GM10266 (cell line): Measurements from ENCODE around the gene LAMC1.

ENCODE experiments used
- DNase-seq: peaks from one replicate; pipeline ENCODE4 v3.0.0; 2012; ENCODE audit errors: extremely low spot score
- TF ChIP-seq, protein P1 (sequence below): IDR thresholded peaks from 2 replicates; pipeline ENCODE4 v1.5.1; 2012; ENCODE audit warnings: mild to moderate bottlenecking, low read depth; ENCODE audit not compliant: control insufficient read depth, insufficient read depth; ENCODE audit errors: missing control alignments

The LAMC1 gene

DNA sequence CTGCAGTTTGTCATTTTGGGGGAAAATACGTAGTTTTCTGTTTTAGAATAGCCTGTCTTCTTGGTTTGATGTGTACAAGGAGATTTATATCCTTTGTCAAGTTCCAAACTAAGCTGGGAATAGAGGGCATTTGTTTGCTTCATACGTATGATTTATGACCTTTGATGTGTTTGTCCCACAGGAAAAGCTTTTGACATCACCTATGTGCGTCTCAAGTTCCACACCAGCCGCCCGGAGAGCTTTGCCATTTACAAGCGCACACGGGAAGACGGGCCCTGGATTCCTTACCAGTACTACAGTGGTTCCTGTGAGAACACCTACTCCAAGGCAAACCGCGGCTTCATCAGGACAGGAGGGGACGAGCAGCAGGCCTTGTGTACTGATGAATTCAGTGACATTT lies 79.9 kb downstream of the LAMC1 start:
- no peak for DNase-seq
- TF ChIP-seq, protein P1, sequence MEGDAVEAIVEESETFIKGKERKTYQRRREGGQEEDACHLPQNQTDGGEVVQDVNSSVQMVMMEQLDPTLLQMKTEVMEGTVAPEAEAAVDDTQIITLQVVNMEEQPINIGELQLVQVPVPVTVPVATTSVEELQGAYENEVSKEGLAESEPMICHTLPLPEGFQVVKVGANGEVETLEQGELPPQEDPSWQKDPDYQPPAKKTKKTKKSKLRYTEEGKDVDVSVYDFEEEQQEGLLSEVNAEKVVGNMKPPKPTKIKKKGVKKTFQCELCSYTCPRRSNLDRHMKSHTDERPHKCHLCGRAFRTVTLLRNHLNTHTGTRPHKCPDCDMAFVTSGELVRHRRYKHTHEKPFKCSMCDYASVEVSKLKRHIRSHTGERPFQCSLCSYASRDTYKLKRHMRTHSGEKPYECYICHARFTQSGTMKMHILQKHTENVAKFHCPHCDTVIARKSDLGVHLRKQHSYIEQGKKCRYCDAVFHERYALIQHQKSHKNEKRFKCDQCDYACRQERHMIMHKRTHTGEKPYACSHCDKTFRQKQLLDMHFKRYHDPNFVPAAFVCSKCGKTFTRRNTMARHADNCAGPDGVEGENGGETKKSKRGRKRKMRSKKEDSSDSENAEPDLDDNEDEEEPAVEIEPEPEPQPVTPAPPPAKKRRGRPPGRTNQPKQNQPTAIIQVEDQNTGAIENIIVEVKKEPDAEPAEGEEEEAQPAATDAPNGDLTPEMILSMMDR, result no peak

DNA sequence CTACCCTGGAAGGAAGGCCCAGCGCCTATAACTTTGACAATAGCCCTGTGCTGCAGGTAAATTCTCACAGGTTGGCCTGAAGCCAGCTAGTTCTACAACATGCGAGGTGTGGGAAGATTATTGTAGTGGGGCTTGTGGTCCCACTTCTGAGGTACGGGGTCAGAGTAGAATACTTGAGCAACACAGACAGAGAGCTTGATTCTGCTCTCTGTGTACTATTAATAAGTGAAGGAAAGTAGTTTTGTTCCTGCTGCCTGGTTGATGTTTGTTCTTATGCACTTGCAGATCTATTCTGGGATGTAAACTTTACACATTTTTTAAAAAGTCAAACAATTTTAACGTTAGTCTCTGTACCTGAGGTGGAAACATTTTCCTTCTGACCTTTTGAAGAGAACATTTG lies 80.4 kb downstream of the LAMC1 start:
- TF ChIP-seq, protein P1, result no peak
- no peak for DNase-seq

DNA sequence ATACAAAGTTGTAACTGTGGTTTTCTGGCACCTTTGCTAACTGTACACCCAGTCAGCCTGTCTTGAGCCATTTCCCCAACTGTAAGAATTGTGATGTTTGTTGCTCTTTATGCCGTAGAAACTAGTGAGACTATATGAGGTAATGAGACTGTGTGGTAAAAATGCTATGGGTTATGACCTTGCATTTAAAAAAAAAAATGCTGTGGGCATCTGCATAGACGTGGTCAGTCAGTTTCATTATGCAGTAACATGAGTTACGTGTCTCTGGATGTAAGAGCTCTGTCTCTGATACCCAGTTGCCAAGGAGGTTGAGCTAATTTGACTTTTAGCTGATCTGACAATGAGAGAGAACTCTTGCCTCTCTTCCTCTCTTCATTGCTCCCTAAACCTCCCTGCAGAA lies 82.2 kb downstream of the LAMC1 start:
- DNase-seq, result no peak
- TF ChIP-seq, protein P1, result no peak

DNA sequence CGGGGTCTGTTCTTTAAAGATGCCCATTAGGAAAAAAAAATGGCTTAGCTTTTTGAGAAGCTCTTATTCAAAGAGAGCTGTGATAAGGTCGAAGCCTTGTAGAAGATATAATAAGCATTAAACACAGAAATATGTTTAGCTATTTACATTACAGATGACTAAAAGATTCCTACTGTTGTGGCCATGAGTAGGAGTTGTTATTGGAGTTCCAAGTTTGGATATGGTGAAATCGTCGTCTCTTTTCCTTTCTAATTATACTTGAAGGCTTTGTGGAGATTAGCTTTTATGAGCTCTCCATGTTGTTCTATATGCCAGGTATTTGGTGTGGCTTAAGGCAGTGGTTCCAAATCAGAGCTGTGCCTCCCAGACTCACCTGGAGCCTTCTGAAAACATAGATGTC lies 82.9 kb downstream of the LAMC1 start:
- TF ChIP-seq, protein P1, result no peak
- DNase-seq, result no peak

DNA sequence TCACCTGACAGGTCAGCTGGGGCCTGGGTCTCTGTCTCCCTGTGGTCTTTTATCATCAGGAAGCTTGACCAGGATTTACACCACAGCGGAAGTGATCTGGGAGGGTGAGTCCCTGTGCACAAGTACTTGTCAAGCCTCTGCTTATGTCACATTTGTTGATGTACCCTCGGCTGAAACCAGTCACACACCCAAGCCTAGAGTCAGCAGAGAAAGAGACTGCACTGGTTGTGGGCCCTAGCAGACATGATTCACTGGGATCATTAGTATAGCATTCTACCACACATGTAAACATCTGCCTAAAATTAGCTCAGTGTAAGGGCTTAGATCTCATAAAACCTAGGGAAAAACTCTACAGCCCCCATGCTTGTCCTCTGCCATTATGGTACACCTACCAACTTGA lies 83.5 kb downstream of the LAMC1 start:
- TF ChIP-seq, protein P1, result no peak
- DNase-seq, result no peak

DNA sequence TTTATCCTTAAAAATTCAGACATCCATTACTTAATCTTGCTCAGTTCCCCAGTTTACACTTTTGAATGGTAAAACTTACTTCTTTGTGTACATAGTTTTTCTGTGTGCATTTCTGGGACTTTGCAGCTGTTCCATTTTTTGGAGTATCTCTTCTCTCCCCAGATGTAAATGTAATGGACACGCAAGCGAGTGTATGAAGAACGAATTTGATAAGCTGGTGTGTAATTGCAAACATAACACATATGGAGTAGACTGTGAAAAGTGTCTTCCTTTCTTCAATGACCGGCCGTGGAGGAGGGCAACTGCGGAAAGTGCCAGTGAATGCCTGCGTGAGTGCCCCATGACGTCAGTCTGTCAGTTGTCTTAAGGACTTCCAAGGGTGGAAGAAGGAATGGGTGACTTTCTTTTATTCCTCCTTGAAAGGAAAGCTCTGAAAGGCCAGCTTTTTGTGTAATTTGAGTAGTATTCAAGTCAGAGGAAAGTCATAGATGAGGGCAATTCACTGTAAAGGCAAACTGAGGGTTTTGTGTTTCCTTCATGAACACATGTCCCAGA lies 87.2 kb downstream of the LAMC1 start:
- TF ChIP-seq, protein P1, result no peak
- no peak for DNase-seq

DNA sequence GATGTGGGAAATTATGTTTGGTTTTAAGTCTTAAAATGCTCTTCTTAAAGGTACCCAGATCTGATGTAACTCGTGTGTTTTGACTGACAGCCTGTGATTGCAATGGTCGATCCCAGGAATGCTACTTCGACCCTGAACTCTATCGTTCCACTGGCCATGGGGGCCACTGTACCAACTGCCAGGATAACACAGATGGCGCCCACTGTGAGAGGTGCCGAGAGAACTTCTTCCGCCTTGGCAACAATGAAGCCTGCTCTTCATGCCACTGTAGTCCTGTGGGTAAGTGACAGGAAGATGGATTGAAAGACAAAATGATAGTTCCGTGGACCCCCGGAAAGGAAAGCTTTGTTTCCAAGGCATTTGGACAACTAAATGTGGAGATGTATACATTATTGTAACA lies 91.2 kb downstream of the LAMC1 start:
- TF ChIP-seq, protein P1, result no peak
- no peak for DNase-seq
